Kasumi-1 (cell line): ENCODE measurements around the gene COL5A1.
"Not testable (repeated sequence)": the region's sequence is repeated elsewhere in the genome, so short reads cannot be mapped to it uniquely, and the experiment has no call there.

Experiments used
- DNase-seq, 2 experiments: peaks; one replicate each; lab custom pipeline; 2025; lab: John Stamatoyannopoulos, UW

COL5A1 gene

GRCh38 chr9:134855900-134856377, 214.3 kb downstream of the COL5A1 start:
- no peak for DNase-seq

GRCh38 chr9:134857451-134857850, 215.8 kb downstream of the COL5A1 start:
- DNase-seq: not testable (repeated sequence)

- no peak for DNase-seq
Observed at GRCh38 chr9:134858051-134858841, 216.6 kb downstream of the COL5A1 start.

- DNase-seq: no peak
Observed at GRCh38 chr9:134860510-134860909, 218.9 kb downstream of the COL5A1 start.

GRCh38 chr9:134861595-134862334, 220.2 kb downstream of the COL5A1 start:
- DNase-seq: no peak

- no peak for DNase-seq
Observed at GRCh38 chr9:134863306-134863902, 221.8 kb downstream of the COL5A1 start.

GRCh38 chr9:134863941-134864820, 222.6 kb downstream of the COL5A1 start:
- no peak for DNase-seq

GRCh38 chr9:134864821-134865190, 223.2 kb downstream of the COL5A1 start:
- DNase-seq: no peak

GRCh38 chr9:134867917-134868750, 226.5 kb downstream of the COL5A1 start:
- DNase-seq: no peak

GRCh38 chr9:134868751-134869553, 227.3 kb downstream of the COL5A1 start:
- DNase-seq: no peak

GRCh38 chr9:134869554-134870300, 228.1 kb downstream of the COL5A1 start:
- DNase-seq: no peak

- DNase-seq: no peak
Observed at GRCh38 chr9:134870301-134870694, 228.7 kb downstream of the COL5A1 start.

GRCh38 chr9:134870746-134871662, 229.4 kb downstream of the COL5A1 start:
- no peak for DNase-seq

GRCh38 chr9:134871697-134872340, 230.2 kb downstream of the COL5A1 start:
- no peak for DNase-seq

GRCh38 chr9:134872482-134873231, 231.1 kb downstream of the COL5A1 start:
- no peak for DNase-seq

GRCh38 chr9:134875371-134875770, 233.8 kb downstream of the COL5A1 start:
- DNase-seq: no peak

GRCh38 chr9:134877541-134877940, 235.9 kb downstream of the COL5A1 start:
- DNase-seq: no peak
